GM23338 (cell line): ENCODE results near the gene SMARCC1. TPM values are rescaled to one million over a fixed set of nuclear protein-coding genes. Genes with fewer than 3 reads are reported as not detected.

ENCODE experiments used
- ATAC-seq: fragments of 200-7000 bp; cut with Tn5 transposase; 3 replicates; pipeline ENCODE4 v1.9.1; 2020
- DNase-seq: peaks from one replicate; pipeline ENCODE4 v3.0.0-alpha.2; 2015; ENCODE audit warnings: low spot score
- H2AFZ ChIP-seq: fragments of 200-600 bp; sonication (generic); 2 replicates; pipeline ENCODE4 v1.8.0; 2016; ENCODE audit warnings: antibody characterized with exemption, mild to moderate bottlenecking, moderate library complexity
- H3F3A ChIP-seq: fragments of 200-600 bp; sonication (generic); replicated peaks from 2 replicates; pipeline ENCODE4 v1.8.0; 2017; ENCODE audit warnings: antibody characterized with exemption, mixed run types, low read depth
- H3K27ac ChIP-seq: fragments of 200-600 bp; sonication (generic); 2 replicates; pipeline ENCODE4 v1.6.1; 2016; ENCODE audit warnings: low read depth
- H3K27me3 ChIP-seq: fragments of 200-600 bp; sonication (generic); 2 replicates; pipeline ENCODE4 v1.8.0; 2016; ENCODE audit warnings: mild to moderate bottlenecking, mixed run types, moderate library complexity; ENCODE audit not compliant: insufficient read depth
- H3K36me3 ChIP-seq: fragments of 200-600 bp; sonication (generic); 2 replicates; pipeline ENCODE4 v1.8.0; 2016; ENCODE audit warnings: mild to moderate bottlenecking; ENCODE audit not compliant: insufficient read depth
- H3K4me1 ChIP-seq: fragments of 200-600 bp; sonication (generic); 2 replicates; pipeline ENCODE4 v1.8.0; 2016; ENCODE audit warnings: mild to moderate bottlenecking, moderate library complexity; ENCODE audit not compliant: insufficient read depth
- H3K4me2 ChIP-seq: fragments of 200-600 bp; sonication (generic); 2 replicates; pipeline ENCODE4 v1.7.1; 2017; ENCODE audit warnings: mixed run types
- H3K4me3 ChIP-seq: fragments of 200-600 bp; sonication (generic); 2 replicates; pipeline ENCODE4 v1.6.1; 2016; ENCODE audit warnings: mixed run types
- H3K79me2 ChIP-seq: fragments of 200-600 bp; sonication (generic); replicated peaks from 2 replicates; pipeline ENCODE4 v1.8.0; 2017; ENCODE audit warnings: mild to moderate bottlenecking; ENCODE audit not compliant: insufficient read depth
- H3K9me2 ChIP-seq: fragments of 200-600 bp; sonication (generic); 2 replicates; pipeline ENCODE4 v1.8.0; 2017; ENCODE audit not compliant: insufficient read depth
- H4K20me1 ChIP-seq: fragments of 200-600 bp; sonication (generic); replicated peaks from 2 replicates; pipeline ENCODE4 v1.8.0; 2017; ENCODE audit warnings: mild to moderate bottlenecking; ENCODE audit not compliant: insufficient read depth
- H3K27ac Mint-ChIP-seq: 2 replicates; pipeline ENCODE4 v1.8.0; 2020; ENCODE audit warnings: inconsistent platforms, mild to moderate bottlenecking, moderate library complexity, mixed read lengths
- H3K27me3 Mint-ChIP-seq: 3 replicates; pipeline ENCODE4 v1.8.0; 2022; ENCODE audit warnings: low read depth, mild to moderate bottlenecking, moderate library complexity, mixed read lengths, inconsistent platforms; ENCODE audit not compliant: insufficient read depth, poor library complexity
- H3K36me3 Mint-ChIP-seq: 3 replicates; pipeline ENCODE4 v1.8.0; 2021; ENCODE audit warnings: low read depth, mild to moderate bottlenecking, inconsistent platforms, moderate library complexity, mixed read lengths
- H3K4me1 Mint-ChIP-seq: 3 replicates; pipeline ENCODE4 v1.8.0; 2020; ENCODE audit warnings: mild to moderate bottlenecking, inconsistent platforms, mixed read lengths
- H3K4me3 Mint-ChIP-seq: 3 replicates; pipeline ENCODE4 v1.8.0; 2021; ENCODE audit warnings: moderate library complexity, mild to moderate bottlenecking, inconsistent platforms, mixed read lengths
- H3K9me3 Mint-ChIP-seq: 3 replicates; pipeline ENCODE4 v1.8.0; 2020; ENCODE audit warnings: moderate library complexity, mild to moderate bottlenecking, inconsistent platforms, mixed read lengths
- CREB1 ChIP-seq: fragments of 250-450 bp; sonication (Bioruptor Pico); IDR thresholded peaks from 2 replicates; pipeline ENCODE4 v1.5.0; 2020; ENCODE audit warnings: low read depth, mild to moderate bottlenecking, moderate library complexity
- EZH2 ChIP-seq: fragments of 200-600 bp; sonication (generic); IDR thresholded peaks from one replicate; pipeline ENCODE4 v1.8.0; 2017; ENCODE audit warnings: antibody characterized with exemption, mild to moderate bottlenecking, low read depth; ENCODE audit not compliant: unreplicated experiment
- EZH2phosphoT487 ChIP-seq: fragments of 200-600 bp; sonication (generic); IDR thresholded peaks from one replicate; pipeline ENCODE4 v1.8.1; 2018; ENCODE audit warnings: antibody characterized with exemption; ENCODE audit not compliant: unreplicated experiment
- JUNB ChIP-seq: IDR thresholded peaks from one replicate; pipeline ENCODE4 v1.6.1; 2016; ENCODE audit warnings: antibody characterized with exemption; ENCODE audit not compliant: unreplicated experiment
- POLR2AphosphoS5 ChIP-seq: IDR thresholded peaks from 2 replicates; pipeline ENCODE4 v1.6.1; 2016; ENCODE audit warnings: antibody characterized with exemption, low read depth
- STAT1 ChIP-seq: IDR thresholded peaks from one replicate; pipeline ENCODE4 v1.6.1; 2016; ENCODE audit warnings: antibody characterized with exemption; ENCODE audit not compliant: unreplicated experiment
- ZNF114 ChIP-seq: fragments of 250-450 bp; sonication (Bioruptor Pico); IDR thresholded peaks from 2 replicates; pipeline ENCODE4 v1.5.0; 2020; ENCODE audit warnings: mild to moderate bottlenecking, moderate library complexity
- ZNF331 ChIP-seq: fragments of 250-450 bp; sonication (Bioruptor Pico); IDR thresholded peaks from 2 replicates; pipeline ENCODE4 v1.5.0; 2020; ENCODE audit warnings: low read depth, mild to moderate bottlenecking, moderate library complexity
- polyA plus RNA-seq: library from polyadenylated mRNA; unstranded; fragments of >200 nt; fragmentation: Nextera tagmentation; extraction: Ambion mirVana; gene quantifications from 2 replicates; pipeline ENCODE4 v1.2.1, GENCODE V29; 2016
- total RNA-seq: library from RNA; depleted of rRNA; stranded (reverse); fragments of >200 nt; shearing (Covaris generic); gene quantifications from 2 replicates; pipeline ENCODE4 v1.2.3, GENCODE V29; 2014
- TF ChIP-seq, protein P1 (sequence below): fragments of 250-450 bp; sonication (Bioruptor Pico); IDR thresholded peaks from 2 replicates; pipeline ENCODE4 v1.5.0; 2020; ENCODE audit warnings: mild to moderate bottlenecking, moderate library complexity

The SMARCC1 gene
- total and polyA plus RNA-seq, 2 experiments from 2014 or later = 105 to 171 TPM

DNA sequence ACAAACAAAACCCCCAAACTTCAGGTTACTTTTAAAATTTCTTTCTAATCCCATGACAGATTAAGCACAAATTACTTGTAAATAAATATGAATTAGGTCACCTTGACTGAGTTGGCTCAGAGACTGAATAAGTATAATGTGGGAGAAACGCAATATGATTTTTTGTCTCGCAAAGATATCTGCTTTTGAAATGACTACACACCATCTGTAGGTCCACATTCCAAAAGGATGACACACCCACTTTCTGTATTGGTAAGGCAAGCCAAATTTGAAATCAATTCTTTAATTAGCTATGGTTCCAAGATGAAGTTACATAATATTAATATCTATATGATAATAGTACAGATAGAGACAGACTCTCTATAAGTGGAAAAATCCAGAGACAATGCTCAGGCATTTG is 136.1 kb downstream of the SMARCC1 start:
- H3K27ac ChIP-seq = 0 out of 2 replicates have a peak overlapping the region, but pooled peaks have one; percentile 47
- no peak overlapping the region for H3K4me3 Mint-ChIP-seq
- H2AFZ ChIP-seq = no peak overlapping the region
- TF ChIP-seq POLR2AphosphoS5 (no peak), ZNF114 (no peak)
- H3F3A ChIP-seq = peaks cover 12% of the 10 kb centered on the region
- H3K27me3 Mint-ChIP-seq = peaks cover 8% of the 10 kb centered on the region
- peaks cover 78% of the 10 kb centered on the region for H3K79me2 ChIP-seq
- H3K4me1 ChIP-seq = no peaks in the 10 kb centered on the region
- H3K9me2 ChIP-seq = no peaks in the 10 kb centered on the region
- no peaks in the 10 kb centered on the region for H3K4me1 Mint-ChIP-seq
- H3K9me3 Mint-ChIP-seq = no peaks in the 10 kb centered on the region
- H3K27me3 ChIP-seq = no peaks in the 10 kb centered on the region
- peaks cover 23% of the 10 kb centered on the region for H3K36me3 ChIP-seq
- no peak overlapping the region for H3K4me3 ChIP-seq
- DNase-seq = no peak
- peaks cover 45% of the 10 kb centered on the region for H3K36me3 Mint-ChIP-seq
- H4K20me1 ChIP-seq = peaks cover 19% of the 10 kb centered on the region
- ATAC-seq = no peak
- no peak overlapping the region for H3K4me2 ChIP-seq
- H3K27ac Mint-ChIP-seq = no peak overlapping the region

DNA sequence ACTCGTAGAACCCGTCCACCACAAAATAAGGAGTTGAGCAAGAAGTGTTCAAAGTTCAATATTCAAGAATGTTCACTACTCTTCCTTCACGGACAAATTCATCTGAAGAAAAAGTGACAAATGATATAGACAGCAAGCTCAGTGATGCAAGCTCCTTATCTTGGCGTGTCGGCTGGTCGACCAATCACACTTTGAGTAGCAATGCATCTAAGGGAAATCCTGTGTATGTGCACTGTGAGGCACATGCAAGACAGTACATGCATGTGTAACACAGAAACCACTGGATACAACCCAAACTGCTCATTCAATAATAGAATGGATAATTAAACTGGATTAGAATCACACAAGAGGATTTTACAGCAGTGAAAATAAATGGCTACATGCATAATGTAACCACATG is 138.6 kb downstream of the SMARCC1 start:
- H3K9me2 ChIP-seq = no peaks in the 10 kb centered on the region
- H4K20me1 ChIP-seq = peaks cover 31% of the 10 kb centered on the region
- ATAC-seq = no peak
- no peak overlapping the region for H3K4me2 ChIP-seq
- Mint-ChIP-seq H3K4me1 (no peaks in the 10 kb centered on the region), H3K27ac (no peak overlapping the region; the same call in 1 of the 2 replicates), H3K36me3 (peaks cover 47% of the 10 kb centered on the region), H3K27me3 (peaks cover 6% of the 10 kb centered on the region), H3K4me3 (no peak overlapping the region), H3K9me3 (no peaks in the 10 kb centered on the region)
- no peak overlapping the region; the same call in 1 of the 2 replicates for H3K27ac ChIP-seq
- H3K36me3 ChIP-seq = peaks cover 28% of the 10 kb centered on the region
- no peaks in the 10 kb centered on the region for H3K27me3 ChIP-seq
- no peaks in the 10 kb centered on the region for H3K4me1 ChIP-seq
- no peak for DNase-seq
- no peak overlapping the region for H2AFZ ChIP-seq
- peaks cover 66% of the 10 kb centered on the region for H3K79me2 ChIP-seq
- H3K4me3 ChIP-seq = no peak overlapping the region
- TF ChIP-seq CREB1 (CRISPR knock-in tag) (no peak), ZNF331 (CRISPR knock-in tag) (no peak), EZH2 (no peak), JUNB (no peak), EZH2phosphoT487 (no peak), ZNF114 (no peak), STAT1 (no peak)
- TF ChIP-seq, protein P1, sequence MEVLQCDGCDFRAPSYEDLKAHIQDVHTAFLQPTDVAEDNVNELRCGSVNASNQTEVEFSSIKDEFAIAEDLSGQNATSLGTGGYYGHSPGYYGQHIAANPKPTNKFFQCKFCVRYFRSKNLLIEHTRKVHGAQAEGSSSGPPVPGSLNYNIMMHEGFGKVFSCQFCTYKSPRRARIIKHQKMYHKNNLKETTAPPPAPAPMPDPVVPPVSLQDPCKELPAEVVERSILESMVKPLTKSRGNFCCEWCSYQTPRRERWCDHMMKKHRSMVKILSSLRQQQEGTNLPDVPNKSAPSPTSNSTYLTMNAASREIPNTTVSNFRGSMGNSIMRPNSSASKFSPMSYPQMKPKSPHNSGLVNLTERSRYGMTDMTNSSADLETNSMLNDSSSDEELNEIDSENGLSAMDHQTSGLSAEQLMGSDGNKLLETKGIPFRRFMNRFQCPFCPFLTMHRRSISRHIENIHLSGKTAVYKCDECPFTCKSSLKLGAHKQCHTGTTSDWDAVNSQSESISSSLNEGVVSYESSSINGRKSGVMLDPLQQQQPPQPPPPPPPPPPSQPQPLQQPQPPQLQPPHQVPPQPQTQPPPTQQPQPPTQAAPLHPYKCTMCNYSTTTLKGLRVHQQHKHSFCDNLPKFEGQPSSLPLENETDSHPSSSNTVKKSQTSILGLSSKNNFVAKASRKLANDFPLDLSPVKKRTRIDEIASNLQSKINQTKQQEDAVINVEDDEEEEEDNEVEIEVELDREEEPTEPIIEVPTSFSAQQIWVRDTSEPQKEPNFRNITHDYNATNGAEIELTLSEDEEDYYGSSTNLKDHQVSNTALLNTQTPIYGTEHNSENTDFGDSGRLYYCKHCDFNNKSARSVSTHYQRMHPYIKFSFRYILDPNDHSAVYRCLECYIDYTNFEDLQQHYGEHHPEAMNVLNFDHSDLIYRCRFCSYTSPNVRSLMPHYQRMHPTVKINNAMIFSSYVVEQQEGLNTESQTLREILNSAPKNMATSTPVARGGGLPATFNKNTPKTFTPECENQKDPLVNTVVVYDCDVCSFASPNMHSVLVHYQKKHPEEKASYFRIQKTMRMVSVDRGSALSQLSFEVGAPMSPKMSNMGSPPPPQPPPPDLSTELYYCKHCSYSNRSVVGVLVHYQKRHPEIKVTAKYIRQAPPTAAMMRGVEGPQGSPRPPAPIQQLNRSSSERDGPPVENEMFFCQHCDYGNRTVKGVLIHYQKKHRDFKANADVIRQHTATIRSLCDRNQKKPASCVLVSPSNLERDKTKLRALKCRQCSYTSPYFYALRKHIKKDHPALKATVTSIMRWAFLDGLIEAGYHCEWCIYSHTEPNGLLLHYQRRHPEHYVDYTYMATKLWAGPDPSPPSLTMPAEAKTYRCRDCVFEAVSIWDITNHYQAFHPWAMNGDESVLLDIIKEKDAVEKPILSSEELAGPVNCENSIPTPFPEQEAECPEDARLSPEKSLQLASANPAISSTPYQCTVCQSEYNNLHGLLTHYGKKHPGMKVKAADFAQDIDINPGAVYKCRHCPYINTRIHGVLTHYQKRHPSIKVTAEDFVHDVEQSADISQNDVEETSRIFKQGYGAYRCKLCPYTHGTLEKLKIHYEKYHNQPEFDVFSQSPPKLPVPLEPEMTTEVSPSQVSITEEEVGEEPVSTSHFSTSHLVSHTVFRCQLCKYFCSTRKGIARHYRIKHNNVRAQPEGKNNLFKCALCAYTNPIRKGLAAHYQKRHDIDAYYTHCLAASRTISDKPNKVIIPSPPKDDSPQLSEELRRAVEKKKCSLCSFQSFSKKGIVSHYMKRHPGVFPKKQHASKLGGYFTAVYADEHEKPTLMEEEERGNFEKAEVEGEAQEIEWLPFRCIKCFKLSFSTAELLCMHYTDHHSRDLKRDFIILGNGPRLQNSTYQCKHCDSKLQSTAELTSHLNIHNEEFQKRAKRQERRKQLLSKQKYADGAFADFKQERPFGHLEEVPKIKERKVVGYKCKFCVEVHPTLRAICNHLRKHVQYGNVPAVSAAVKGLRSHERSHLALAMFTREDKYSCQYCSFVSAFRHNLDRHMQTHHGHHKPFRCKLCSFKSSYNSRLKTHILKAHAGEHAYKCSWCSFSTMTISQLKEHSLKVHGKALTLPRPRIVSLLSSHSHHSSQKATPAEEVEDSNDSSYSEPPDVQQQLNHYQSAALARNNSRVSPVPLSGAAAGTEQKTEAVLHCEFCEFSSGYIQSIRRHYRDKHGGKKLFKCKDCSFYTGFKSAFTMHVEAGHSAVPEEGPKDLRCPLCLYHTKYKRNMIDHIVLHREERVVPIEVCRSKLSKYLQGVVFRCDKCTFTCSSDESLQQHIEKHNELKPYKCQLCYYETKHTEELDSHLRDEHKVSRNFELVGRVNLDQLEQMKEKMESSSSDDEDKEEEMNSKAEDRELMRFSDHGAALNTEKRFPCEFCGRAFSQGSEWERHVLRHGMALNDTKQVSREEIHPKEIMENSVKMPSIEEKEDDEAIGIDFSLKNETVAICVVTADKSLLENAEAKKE = no peak
- peaks cover 10% of the 10 kb centered on the region for H3F3A ChIP-seq
